Measurements from ENCODE around the gene LDLRAD3. TPM values are rescaled to one million over a fixed set of nuclear protein-coding genes. Genes with fewer than 3 reads are reported as not detected.

The LDLRAD3 gene
- total RNA-seq, 2 donors from 2014 or later, result 19.2 to 30.6 TPM

- Histone ChIP-seq H3K4me3 (ENCODE audit: low read length) (peak overlapping the region; percentile 19), H3K9me3 (ENCODE audit: control insufficient read depth, low read length) (peaks cover 46% of the 10 kb centered on the region), H3K36me3 (ENCODE audit: control insufficient read depth, insufficient read depth, low read length) (peaks cover 47% of the 10 kb centered on the region), H3K9ac (ENCODE audit: extremely low read depth, low read length, poor library complexity, severe bottlenecking) (no peak overlapping the region), H3K27ac (ENCODE audit: low read depth, low read length) (peak overlapping the region; percentile 91), H3K27me3 (ENCODE audit: control insufficient read depth, insufficient read depth, low read length, poor library complexity, severe bottlenecking) (no peaks in the 10 kb centered on the region), H3K4me1 (ENCODE audit: control insufficient read depth, insufficient read depth, low read length) (peaks cover 18% of the 10 kb centered on the region)
- Mint-ChIP-seq H3K4me3 (no peak overlapping the region), H3K27me3 (ENCODE audit: insufficient read depth) (peaks cover 2% of the 10 kb centered on the region), H3K4me1 (peaks cover 52% of the 10 kb centered on the region), H3K9me3 (peaks cover 25% of the 10 kb centered on the region), H3K27ac (peak overlapping the region; percentile 35), H3K36me3 (ENCODE audit: low read depth) (peaks cover 57% of the 10 kb centered on the region)
- peak; percentile 70 for DNase-seq
- no peak for TF ChIP-seq CTCF (conservative IDR thresholded peaks at IDR 0.05)
- 0 to 31% methylated on average over 1 to 6 of the region's 6 CpGs for WGBS, 2 experiments (ENCODE audit: insufficient coverage in 1 of 2, insufficient read length in 1 of 2)
Observed at GRCh38 chr11:36109850-36110606, 166.2 kb downstream of the LDLRAD3 start.

- peak overlapping the region; percentile 91 for H3K27ac ChIP-seq (ENCODE audit: low read depth, low read length)
- no peak for TF ChIP-seq CTCF (conservative IDR thresholded peaks at IDR 0.05)
- peaks cover 48% of the 10 kb centered on the region for H3K36me3 ChIP-seq (ENCODE audit: control insufficient read depth, insufficient read depth, low read length)
- DNase-seq, result peak; percentile 69
- Mint-ChIP-seq H3K4me3 (no peak overlapping the region), H3K4me1 (peaks cover 44% of the 10 kb centered on the region), H3K9me3 (peaks cover 25% of the 10 kb centered on the region), H3K36me3 (ENCODE audit: low read depth) (peaks cover 63% of the 10 kb centered on the region), H3K27ac (peak overlapping the region; percentile 57), H3K27me3 (ENCODE audit: insufficient read depth) (peaks cover 2% of the 10 kb centered on the region)
- H3K27me3 ChIP-seq (ENCODE audit: control insufficient read depth, insufficient read depth, low read length, poor library complexity, severe bottlenecking), result no peaks in the 10 kb centered on the region
- H3K4me3 ChIP-seq (ENCODE audit: low read length), result peak overlapping the region; percentile 19
- WGBS, 2 experiments (ENCODE audit: insufficient coverage in 1 of 2, insufficient read length in 1 of 2), result 53 to 73% methylated on average over 7 to 9 of the region's 9 CpGs
- H3K9ac ChIP-seq (ENCODE audit: extremely low read depth, low read length, poor library complexity, severe bottlenecking), result no peak overlapping the region
- peaks cover 12% of the 10 kb centered on the region for H3K4me1 ChIP-seq (ENCODE audit: control insufficient read depth, insufficient read depth, low read length)
- peaks cover 46% of the 10 kb centered on the region for H3K9me3 ChIP-seq (ENCODE audit: control insufficient read depth, low read length)
Observed at GRCh38 chr11:36110668-36111410, 167.0 kb downstream of the LDLRAD3 start.

GRCh38 chr11:36114095-36114494, 170.2 kb downstream of the LDLRAD3 start:
- TF ChIP-seq CTCF (conservative IDR thresholded peaks at IDR 0.05), result no peak
- Histone ChIP-seq H3K9ac (ENCODE audit: extremely low read depth, low read length, poor library complexity, severe bottlenecking) (no peak overlapping the region), H3K36me3 (ENCODE audit: control insufficient read depth, insufficient read depth, low read length) (peaks cover 45% of the 10 kb centered on the region), H3K4me3 (ENCODE audit: low read length) (peak overlapping the region; percentile 71), H3K9me3 (ENCODE audit: control insufficient read depth, low read length) (peaks cover 29% of the 10 kb centered on the region), H3K4me1 (ENCODE audit: control insufficient read depth, insufficient read depth, low read length) (peaks cover 12% of the 10 kb centered on the region), H3K27ac (ENCODE audit: low read depth, low read length) (no peak overlapping the region), H3K27me3 (ENCODE audit: control insufficient read depth, insufficient read depth, low read length, poor library complexity, severe bottlenecking) (no peaks in the 10 kb centered on the region)
- 95 to 98% methylated on average over 5 to 7 of the region's 7 CpGs for WGBS, 2 experiments (ENCODE audit: insufficient coverage in 1 of 2, insufficient read length in 1 of 2)
- Mint-ChIP-seq H3K9me3 (peaks cover 25% of the 10 kb centered on the region), H3K4me3 (no peak overlapping the region), H3K27me3 (ENCODE audit: insufficient read depth) (peaks cover 2% of the 10 kb centered on the region), H3K36me3 (ENCODE audit: low read depth) (peaks cover 50% of the 10 kb centered on the region), H3K27ac (no peak overlapping the region), H3K4me1 (peaks cover 35% of the 10 kb centered on the region)
- DNase-seq, result no peak
